GM20000 (cell line): ENCODE measurements around the gene BNIPL.

ENCODE experiments used
- DNase-seq: peaks from one replicate; pipeline ENCODE4 v3.0.0; 2012; ENCODE audit warnings: low spot score
- TF ChIP-seq, protein P1 (sequence below): IDR thresholded peaks from 2 replicates; pipeline ENCODE4 v1.5.1; 2012; ENCODE audit warnings: mild to moderate bottlenecking, control low read depth; ENCODE audit errors: extremely low read depth, missing control alignments

Gene BNIPL

GRCh38 chr1:151026460-151026859, 9.9 kb upstream of the BNIPL start:
- TF ChIP-seq, protein P1, sequence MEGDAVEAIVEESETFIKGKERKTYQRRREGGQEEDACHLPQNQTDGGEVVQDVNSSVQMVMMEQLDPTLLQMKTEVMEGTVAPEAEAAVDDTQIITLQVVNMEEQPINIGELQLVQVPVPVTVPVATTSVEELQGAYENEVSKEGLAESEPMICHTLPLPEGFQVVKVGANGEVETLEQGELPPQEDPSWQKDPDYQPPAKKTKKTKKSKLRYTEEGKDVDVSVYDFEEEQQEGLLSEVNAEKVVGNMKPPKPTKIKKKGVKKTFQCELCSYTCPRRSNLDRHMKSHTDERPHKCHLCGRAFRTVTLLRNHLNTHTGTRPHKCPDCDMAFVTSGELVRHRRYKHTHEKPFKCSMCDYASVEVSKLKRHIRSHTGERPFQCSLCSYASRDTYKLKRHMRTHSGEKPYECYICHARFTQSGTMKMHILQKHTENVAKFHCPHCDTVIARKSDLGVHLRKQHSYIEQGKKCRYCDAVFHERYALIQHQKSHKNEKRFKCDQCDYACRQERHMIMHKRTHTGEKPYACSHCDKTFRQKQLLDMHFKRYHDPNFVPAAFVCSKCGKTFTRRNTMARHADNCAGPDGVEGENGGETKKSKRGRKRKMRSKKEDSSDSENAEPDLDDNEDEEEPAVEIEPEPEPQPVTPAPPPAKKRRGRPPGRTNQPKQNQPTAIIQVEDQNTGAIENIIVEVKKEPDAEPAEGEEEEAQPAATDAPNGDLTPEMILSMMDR: no peak
- no peak for DNase-seq

DNA sequence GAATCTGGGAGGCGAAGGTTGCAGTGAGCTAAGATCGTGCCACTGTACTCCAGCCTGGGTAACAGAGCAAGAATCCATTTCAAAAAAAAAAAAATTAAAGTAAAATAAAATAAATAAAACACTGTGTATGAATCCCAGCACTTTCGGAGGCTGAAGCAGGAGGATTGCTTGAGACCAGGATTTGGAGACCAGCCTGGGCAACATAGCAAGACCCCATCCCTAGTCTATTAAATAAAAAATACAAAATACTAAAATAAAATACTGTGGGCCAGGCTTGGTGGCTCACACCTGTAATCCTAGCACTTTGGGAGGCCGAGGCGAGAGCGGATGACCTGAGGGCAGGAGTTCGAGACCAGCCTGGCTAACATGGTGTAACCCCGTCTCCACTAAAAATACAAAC, 4.2 kb upstream of the BNIPL start:
- no peak for DNase-seq
- TF ChIP-seq, protein P1: no peak

GRCh38 chr1:151035167-151035566, 1.2 kb upstream of the BNIPL start:
- TF ChIP-seq, protein P1: no peak
- DNase-seq: no peak

DNA sequence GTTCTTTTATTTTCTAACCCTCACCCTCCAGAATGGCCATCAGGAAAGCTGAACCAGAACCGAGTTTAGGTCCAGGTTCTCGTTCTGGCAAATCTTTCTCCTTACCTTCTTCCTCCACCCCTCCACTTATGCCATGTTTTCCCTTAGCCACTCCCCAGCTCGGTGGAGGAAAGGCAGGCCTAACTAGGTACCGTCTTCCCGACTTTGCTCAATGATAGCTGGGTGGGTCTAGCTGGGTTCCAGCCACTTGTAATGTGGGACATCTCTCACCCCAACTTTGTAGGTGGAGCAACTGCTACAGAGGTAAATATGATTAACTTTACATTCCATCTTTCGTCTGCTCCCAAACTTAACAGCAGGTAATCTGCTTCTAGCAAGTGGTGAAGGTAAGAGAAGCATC, 646 bp downstream of the BNIPL start:
- TF ChIP-seq, protein P1: no peak
- no peak for DNase-seq

GRCh38 chr1:151039521-151039920, 3.1 kb downstream of the BNIPL start:
- DNase-seq: no peak
- TF ChIP-seq, protein P1: no peak

GRCh38 chr1:151043163-151043562, 6.8 kb downstream of the BNIPL start:
- no peak for DNase-seq
- TF ChIP-seq, protein P1: no peak

GRCh38 chr1:151047591-151047924, 11.2 kb downstream of the BNIPL start, which contains the start of gene C1orf56:
TSS of gene C1orf56 (plus strand) at chr1:151047751. CDS start at chr1:151047848, 97 bp downstream.
- TF ChIP-seq, protein P1: no peak
- peak; percentile 86 for DNase-seq
